ENCODE results near the gene VAMP5. TPM values are rescaled to one million over a fixed set of nuclear protein-coding genes. Genes with fewer than 3 reads are reported as not detected.

VAMP5 gene
- total RNA-seq, 1 donor from 2014 or later = 3.6 TPM

- DNase-seq = no peak
These were observed 51.4 kb downstream of the VAMP5 start for GRCh38 chr2:85635636-85636035.

GRCh38 chr2:85642725-85643124 is 58.5 kb downstream of the VAMP5 start:
- DNase-seq = no peak

Small RNA genes within 50 kb of the gene (small RNA-seq; reads per million reads assigned to genes)
- gene RN7SL126P = not detected

Other genes with a start within 250 kb of the VAMP5 start
- gene RETSAT, start 229.9 kb upstream of the VAMP5 start, total RNA-seq = 14.5 TPM
- gene ELMOD3, start 229.7 kb upstream of the VAMP5 start, total RNA-seq = 16.8 TPM
- 11.1 TPM for gene CAPG, start 174.1 kb upstream of the VAMP5 start, total RNA-seq
- gene SH2D6, start 165.7 kb upstream of the VAMP5 start, total RNA-seq = 0.47 TPM
- gene MAT2A, start 45.3 kb upstream of the VAMP5 start, total RNA-seq = 95.1 TPM
- gene GGCX, start 22.9 kb upstream of the VAMP5 start, total RNA-seq = 32.6 TPM
- 0.94 TPM for gene VAMP8, start 6.8 kb upstream of the VAMP5 start, total RNA-seq
- 38.8 TPM for gene RNF181, start 11.3 kb downstream of the VAMP5 start, total RNA-seq
- gene TMEM150A, start 18.3 kb downstream of the VAMP5 start, total RNA-seq = 4.8 TPM
- gene C2orf68, start 27.6 kb downstream of the VAMP5 start, total RNA-seq = 27.8 TPM
- 32.8 TPM for gene USP39, start 31.8 kb downstream of the VAMP5 start, total RNA-seq
- gene SFTPB, start 83.8 kb downstream of the VAMP5 start, total RNA-seq = 0.16 TPM
- not detected for gene GNLY, start 109.9 kb downstream of the VAMP5 start, total RNA-seq
- gene ATOH8, start 169.6 kb downstream of the VAMP5 start, total RNA-seq = 3.0 TPM

All from occipital lobe (tissue), 3 donors.